ENCODE measurements around the gene IP6K2.

IP6K2 gene

DNA sequence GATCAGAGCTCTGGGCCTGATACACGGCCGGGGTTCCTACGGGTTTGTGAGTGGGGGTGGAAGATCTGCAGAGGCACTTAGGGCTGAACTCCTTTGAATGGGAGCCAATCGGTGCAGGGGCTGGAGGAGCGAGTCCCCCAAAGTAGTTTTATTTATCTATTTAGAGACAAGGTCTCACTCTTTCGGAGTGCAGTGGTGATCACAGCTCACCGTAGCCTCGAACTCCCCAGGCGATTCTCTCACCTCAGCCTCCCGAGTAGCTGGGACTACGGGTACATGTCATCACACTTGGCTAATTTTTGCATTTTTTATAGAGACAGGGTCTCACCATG is 52.7 kb downstream of the IP6K2 start:
- DNase-seq (ENCODE audit: low read depth in 2 of 3, low spot score in 1 of 3): no peak

DNA sequence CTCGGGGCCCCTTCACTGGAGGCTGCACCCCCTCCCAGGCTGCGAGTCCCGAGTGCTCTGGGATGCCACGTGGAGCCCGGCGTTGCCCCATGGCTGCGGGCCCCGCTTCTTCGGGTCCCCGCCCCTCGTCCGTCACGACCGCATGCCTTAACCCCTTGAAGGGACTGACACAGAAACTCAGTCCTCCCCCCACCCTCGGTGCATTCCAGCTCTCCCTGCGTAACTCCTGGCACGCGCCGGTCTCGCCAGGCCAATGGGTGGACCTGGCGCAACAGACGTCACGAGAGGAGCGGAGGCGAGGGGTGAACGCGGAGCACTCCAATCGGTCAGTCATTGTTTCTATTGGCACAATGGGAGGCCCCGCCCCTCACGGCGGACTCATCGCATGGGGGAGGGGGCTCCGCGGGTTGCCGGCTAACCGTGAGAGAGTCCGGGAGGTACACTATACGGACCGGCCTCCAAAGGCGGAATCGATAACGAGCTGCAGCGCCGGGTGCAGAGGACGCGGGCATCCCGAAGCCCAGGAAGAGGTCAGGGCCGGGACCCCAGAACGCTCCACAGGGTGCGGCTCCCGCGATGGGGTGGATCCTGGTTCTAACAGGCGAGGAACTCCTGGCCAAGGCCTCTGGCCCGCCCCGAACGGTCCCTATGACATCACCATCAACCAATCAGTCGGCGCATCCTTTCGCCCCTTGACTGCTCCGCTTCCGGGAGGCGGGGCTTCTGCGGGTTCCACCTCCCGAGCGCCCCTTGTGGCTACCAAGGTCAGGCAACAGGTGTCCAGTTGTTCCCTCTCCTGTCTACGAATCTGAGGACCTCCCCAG is 53.3 kb downstream of the IP6K2 start:
- DNase-seq (ENCODE audit: low read depth in 2 of 3, low spot score in 1 of 3): peak; percentile 89 to 91 (median 90)

DNA sequence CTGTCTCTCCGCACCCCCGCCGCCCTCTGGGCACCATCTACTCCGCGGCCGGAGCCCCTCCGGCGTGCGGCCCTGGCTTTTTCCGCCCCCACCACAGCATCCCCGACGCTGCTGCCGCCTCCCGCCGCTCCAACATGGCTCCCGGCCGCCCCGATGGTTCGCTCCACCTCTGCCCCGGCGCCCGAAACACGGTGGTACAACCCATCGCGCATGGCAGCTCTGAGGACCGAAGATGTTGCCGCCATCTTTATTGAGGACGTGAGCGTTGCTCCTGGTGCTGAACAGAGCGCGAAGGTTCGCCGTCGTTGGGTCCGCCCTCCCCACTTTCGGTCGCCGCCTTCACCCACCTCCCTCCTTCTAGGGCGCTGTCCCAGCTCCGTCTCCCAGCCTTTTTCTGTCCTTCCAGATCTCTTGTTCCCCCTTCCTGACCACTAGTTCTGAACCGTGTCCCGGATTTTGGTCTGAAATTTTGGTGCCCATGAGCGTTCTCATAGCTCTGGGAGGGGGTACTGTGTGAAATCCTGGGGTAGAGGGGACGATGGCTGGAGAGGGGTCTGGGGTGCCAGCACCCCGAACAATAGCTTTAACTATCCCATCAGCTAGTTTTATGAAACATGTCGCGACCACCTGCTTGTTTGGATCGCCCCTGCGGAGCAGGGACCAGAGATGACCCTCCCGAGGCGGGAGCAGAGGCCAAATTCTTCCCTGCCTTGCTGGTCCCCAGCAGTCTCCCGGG is 54.1 kb downstream of the IP6K2 start, which contains the start of gene CELSR3:
TSS of gene CELSR3 (minus strand) at position 134 of the 736 bp plus-strand sequence. CDS start 252 bp downstream, outside the sequence.
- DNase-seq (ENCODE audit: low read depth in 2 of 3, low spot score in 1 of 3): peak; percentile 43 to 67 (median 61)

DNA sequence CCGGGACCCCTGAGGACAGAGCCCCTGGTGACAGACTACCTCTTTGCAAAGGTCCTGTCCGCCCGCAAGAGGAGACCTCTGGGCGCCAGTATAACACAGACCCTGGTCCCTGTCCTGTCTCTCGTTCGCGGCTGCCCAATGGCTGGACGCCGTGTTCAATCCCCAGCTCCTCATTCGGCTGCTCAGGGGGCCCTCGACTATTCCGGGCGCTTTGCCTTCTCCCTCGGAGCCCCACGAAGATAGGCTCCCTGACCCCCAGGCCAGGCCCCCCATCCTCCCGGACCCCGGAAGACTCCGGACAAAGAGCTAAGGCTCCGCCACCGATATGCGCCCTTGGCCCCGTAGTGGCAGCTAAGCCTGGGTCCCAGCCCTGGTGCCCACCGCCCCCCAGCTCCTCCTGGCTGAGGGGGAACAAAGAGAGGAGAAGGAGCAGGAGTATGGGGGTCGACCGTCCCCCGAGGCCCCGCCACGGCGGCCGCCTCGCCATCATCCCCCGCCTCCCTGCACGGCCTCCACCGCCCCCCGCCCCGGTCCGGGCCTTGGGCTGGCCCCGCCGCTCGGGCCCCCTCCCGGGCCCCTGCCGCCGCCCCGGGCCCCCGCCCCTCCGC is 54.8 kb downstream of the IP6K2 start:
- no peak for DNase-seq (ENCODE audit: low read depth in 2 of 3, low spot score in 1 of 3)

DNA sequence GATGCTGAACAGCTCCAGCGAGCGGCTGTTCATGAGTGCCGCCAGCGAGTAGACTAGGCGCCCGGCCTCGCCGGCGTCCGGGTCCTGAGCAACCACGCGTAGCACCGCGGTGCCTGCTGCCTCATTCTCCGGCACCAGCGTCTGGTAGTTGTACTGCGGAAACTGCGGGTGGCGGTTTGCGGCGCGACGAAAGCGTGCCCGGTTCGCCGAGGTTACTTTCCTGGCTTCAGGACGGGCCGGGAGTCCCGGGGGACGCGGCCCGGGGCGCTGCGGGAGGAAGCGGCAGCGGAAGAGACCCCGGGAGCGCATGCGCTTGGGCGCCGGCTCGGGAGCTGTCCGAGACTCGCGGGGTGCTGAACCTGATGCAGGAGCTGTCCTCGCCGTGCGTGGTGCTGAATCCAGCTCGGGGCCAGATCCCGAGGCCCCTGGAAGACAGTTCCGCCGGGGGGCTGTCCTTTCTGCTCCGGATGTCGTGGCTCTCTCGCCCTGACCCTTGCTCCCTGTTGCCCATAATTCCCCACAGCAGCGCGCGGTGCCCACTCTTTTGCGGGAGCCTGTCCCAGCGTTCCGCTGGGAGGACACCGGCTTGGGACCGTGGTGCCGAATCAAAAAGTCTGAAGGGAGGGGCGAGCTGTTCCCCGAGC is 55.4 kb downstream of the IP6K2 start:
- peak; percentile 53 to 73 (median 58) for DNase-seq (ENCODE audit: low read depth in 2 of 3, low spot score in 1 of 3)

DNA sequence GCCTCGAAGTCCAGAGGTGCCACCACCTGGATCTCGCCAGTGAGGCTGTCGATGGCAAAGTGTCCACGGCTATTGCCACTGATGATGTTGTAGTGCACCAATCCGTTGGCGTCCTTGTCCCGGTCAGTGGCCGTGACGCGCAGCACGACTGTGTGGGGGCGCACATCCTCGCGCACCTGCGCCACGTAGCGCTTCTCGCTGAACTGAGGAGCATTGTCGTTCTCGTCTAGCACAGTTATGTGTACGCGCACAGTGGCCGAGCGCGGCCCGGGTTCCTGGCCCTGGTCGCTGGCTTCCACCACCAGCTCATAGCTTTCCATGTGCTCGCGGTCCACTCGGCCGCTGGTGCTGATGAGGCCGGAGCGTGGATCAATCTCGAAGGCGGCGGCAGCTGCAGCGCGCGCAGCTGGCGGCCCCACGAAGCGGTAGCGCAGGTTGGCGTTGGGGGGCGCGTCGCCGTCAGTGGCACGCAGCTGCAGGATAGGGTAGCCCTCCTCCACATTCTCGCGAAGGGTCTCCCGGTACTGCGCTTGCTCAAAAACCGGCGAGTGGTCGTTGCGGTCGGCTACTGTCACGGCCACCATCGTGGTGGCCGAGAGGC is 56.1 kb downstream of the IP6K2 start:
- no peak for DNase-seq (ENCODE audit: low read depth in 2 of 3, low spot score in 1 of 3)

DNA sequence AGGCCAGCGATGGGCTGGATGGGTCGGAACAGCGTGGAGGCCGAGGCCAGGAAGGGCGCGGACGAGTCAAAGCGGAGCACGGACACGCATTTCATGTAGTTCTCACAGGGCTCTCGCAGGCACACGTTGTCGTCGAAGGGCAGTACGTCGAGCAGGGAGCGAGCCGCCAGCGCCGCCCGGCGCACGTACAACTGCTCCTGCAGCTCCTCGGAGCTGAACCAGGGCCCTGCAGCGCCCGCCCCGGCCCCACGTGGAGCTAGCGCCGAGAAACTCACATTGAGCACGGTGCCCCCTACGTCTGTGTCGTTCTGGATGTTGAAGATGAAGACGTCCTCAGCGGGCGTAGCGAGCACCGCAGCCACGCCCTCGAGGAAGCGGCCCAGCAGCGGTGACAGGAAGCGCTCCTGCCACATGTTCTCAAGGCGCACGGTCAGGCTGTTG is 60.2 kb downstream of the IP6K2 start:
- no peak for DNase-seq (ENCODE audit: low read depth in 2 of 3, low spot score in 1 of 3)

DNA sequence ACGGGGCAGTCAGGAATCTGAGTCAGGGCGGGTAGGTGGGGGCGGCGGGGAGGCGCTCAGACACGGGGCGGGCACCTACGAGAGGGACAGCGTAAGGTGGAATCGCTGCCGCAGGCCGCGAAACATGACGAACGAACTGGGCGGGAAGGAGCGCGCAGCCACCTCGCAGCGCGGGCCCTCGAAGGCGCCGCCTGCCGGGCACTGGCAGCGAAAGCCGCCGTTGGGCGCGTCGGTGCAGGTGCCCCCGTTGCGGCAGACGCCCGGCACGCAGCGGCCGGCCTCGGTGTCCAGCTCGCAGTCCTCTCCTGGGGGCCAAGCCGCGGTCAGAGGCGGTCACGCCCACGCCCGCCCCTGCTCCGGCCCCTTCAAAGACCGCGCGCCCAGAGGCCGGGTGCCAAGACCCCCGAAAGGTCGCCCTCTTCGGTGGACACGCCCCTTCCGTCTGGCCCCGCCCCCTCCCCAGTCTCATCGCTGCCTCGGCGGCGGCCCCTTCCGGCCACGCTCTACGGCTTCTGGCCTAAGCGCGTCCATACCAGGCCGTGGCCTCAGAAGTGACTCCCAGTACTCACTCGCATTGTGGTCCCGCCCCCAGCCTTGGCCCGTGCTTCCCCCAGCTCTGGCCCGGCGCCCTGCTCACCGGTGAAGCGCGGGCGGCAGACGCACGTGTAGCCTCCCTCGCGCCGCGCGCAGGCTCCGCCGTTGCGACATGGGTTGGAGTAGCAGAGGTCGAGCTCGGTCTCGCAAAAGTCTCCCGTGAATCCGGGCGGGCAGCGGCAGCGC is 60.8 kb downstream of the IP6K2 start:
- DNase-seq (ENCODE audit: low read depth in 2 of 3, low spot score in 1 of 3): peak; percentile 75 to 80 (median 80)

DNA sequence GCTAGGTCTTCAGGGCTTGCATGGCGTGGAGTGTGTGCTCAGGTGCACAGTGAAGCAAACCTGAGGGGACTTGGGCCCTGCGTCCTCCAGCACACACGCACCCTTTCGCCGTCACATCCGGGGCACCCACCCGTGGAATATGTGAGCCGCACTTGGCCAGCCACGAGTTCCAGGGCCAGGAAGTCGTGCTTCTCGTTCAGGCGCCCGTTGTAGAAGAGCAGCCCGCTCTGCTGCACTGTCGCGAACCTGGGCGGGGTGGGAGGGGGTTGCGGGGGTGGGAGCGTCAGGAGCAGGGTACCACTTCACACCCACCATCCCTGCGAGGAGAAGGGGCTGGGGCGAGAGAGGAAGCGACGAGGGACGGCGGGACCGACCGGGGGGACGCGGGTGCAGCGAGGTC is 61.4 kb downstream of the IP6K2 start:
- peak in 2 of 3 donors; percentile 42 to 46 for DNase-seq (ENCODE audit: low read depth in 2 of 3, low spot score in 1 of 3)

DNA sequence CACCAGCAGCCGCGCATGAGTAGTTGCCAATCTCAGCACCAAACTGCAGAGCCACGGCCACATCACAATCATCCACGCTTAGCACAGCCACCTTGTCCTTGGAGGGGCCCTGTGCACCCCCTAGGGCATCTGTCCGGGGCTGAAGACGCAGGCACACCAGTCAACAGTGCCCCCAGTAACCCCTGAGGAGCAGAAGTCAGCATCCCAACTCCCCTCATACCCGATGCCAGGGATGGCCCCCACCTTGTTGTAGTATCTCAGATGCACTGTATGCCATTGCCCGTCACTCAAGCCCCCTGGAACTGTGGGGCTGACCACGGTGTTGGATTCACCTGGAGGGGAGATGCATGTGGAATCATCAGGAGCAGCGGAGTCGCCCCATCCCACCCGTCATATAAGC is 62.0 kb downstream of the IP6K2 start:
- no peak for DNase-seq (ENCODE audit: low read depth in 2 of 3, low spot score in 1 of 3)

DNA sequence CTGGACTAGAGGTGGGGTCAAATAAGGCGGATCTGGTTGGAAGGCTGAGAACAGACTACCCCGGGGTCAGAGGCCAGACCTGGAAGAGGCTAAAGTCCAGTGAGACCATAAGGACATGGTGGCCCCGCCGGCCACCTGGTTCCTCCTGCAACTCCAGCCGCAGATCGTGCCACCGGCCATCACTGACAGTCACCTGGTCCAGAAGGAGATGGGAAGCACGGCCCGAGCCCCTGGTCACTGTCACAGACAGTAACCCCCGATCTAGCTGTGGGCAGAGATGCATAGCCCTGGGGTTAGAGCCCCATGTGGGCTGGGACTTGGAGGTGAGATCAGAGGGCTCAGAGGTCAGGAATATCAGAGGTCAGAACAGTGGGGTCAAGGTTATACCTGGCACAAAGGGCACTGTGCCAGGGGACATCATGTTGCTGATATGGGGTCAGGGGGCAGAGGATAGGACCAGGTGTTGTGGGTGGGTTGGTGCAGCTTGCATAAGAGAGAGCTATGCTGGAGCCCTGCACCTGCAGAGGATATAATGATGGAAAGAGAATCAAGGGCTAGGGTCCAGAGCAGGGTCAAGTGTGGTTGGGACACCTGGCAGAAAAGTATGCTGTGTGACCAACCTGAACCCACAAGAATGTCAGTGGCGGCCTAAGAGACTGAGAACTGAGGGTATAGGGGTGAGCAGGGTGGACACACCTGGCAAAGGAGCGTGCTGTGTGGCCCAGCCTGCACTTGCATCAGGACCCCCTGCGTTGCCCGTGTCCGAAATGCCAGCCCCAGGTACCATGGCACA is 63.9 kb downstream of the IP6K2 start:
- DNase-seq (ENCODE audit: low read depth in 2 of 3, low spot score in 1 of 3): no peak

DNA sequence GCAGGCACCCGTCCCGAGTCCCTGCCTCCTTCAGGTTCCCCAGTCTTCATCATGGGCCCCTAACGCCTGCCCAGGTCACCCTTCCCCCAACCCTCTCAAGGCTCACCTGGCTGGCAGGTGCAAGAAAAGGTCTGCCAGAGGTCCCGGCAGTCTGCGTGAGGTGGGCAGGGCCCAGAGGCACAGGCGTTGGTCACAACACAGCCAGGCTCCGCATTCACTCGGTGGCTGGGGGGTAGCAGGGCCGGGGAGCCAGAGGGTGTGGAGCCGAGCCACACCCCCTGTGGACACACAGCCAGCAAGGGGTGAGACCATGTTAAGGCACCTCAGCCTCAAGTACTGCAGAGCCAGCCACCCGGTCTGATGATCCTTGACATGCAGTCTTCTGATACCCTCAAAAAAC is 65.2 kb downstream of the IP6K2 start:
- no peak for DNase-seq (ENCODE audit: low read depth in 2 of 3, low spot score in 1 of 3)

DNA sequence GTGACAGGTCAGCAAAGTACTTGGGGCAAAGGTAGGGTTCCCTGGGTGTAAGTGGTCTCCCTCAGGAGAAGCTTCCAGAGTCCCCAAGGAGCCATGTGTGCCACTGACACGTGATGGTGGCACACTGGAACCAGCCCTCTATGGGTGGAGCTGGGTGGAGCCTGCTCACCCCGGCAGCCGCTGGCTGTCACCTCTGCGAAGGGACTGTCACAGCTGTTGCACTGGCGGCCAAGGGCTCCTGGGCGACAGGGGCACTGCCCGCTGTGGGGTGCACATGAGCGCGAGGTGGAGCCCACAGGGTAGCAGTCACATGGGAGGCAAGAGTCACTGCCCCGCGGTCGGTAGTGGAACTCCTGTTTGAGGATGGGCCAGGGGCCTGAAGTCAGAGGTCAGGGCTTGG is 66.3 kb downstream of the IP6K2 start:
- DNase-seq (ENCODE audit: low read depth in 2 of 3, low spot score in 1 of 3): no peak

DNA sequence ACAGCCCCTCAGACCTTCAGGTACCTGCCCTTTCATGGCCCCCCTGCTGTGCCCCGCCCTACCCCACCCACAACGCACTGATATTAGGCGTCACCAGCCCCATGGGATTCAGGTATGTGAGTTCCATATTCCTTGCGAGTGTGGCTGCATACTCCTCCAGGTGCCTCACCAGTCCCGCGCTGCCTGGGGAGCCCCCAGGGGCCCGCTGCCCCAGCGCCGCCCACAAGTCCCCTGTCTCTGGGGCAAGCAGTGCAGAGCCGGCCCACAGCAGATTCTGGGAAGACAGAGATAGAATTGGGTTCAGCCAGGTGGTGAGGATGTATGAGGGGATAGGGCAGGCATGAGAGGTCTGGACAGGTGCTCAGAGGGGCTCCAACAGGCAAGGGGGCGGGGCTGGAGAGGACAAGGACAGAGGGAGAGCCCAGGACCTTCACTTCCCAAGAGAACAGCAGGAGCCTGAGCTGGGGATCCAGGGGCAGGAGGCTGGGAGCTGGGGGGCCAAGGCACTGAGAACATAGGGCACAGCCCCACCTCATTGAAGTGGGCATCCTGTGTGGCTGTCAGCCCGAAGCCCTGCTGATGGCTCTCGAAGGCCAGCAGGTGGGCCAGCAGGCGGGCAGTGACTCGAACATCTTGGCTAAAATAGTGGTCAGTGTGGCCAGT is 68.7 kb downstream of the IP6K2 start:
- DNase-seq (ENCODE audit: low read depth in 2 of 3, low spot score in 1 of 3): no peak

DNA sequence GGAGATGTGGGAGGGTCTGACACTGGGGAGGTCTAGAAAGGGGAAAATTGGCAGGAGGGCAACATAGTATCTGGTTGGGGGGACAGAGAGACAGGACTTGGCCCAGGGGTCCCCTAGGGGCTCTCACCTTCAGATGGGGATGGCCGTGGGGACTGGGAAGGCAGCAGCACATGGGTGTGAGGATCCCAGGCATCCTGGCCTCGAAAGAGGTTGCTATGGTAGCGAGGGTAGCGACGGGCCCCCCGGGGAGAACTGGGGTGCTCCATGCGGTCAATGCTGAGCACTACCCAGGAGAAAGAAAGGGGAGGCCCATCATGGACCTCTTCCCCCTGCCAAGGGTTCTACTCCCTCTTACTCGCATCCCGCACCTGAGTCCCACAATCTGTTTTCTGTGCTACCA is 69.3 kb downstream of the IP6K2 start:
- no peak for DNase-seq (ENCODE audit: low read depth in 2 of 3, low spot score in 1 of 3)

DNA sequence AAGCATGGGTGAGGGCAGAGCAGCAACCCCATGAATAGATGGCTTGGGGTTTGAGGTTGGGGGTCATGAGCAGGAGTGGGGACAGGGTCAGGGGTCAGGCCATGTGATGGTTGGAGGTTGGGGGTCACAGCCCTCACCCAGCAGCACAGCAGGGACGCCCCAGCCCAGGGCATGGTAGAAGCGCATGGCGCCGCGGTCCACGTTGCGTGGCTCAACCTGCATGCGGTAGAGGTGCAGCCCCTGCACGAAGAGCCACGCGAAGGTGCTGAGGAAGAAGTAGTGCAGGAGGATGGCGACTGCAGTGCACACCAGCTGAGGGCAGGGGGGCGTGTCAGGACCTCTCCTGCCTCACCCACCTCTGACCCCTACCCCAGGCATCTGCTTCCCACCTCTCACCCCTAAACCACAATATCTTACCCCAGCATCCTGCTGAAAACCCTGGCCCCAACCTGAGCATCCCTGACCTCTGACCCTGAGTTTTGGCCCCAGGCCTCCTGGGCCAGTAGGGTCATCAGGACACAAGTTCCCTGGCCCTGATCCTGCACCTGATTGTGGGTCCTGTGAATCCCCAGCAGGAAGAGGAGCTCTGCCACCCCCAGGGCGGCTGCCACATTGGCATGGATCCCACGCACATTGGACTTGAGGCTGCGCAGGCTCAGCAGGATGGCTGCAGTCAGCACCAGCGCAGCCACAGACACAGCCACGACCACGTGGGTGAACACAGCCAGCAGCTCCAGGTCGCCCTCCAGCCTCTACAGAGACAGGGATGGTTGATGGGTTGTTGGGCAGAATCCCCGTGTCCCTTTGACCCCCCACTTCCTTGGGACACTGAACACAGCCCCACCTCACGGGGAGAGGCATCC is 71.9 kb downstream of the IP6K2 start:
- no peak for DNase-seq (ENCODE audit: low read depth in 2 of 3, low spot score in 1 of 3)

DNA sequence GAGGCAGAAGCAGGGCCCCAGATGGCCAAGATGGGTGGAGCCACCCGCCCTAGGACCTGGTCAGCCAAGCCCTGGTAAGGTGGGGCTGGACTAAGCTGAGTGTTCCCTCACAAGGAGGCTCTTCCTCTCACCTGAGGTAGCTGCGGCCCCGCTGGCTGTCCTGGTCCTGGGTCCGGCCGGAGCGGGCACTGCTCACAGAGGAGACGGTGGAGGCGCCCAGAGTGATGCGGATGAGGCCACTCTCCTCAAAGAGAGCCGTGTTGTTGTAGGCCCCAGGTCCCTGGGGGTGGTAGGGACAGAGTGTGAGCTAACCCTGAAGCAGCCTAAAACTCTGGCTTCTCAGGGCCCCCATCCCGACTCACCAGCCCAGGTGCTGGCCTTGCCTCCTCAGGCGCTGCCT is 74.4 kb downstream of the IP6K2 start:
- DNase-seq (ENCODE audit: low read depth in 2 of 3, low spot score in 1 of 3): no peak

DNA sequence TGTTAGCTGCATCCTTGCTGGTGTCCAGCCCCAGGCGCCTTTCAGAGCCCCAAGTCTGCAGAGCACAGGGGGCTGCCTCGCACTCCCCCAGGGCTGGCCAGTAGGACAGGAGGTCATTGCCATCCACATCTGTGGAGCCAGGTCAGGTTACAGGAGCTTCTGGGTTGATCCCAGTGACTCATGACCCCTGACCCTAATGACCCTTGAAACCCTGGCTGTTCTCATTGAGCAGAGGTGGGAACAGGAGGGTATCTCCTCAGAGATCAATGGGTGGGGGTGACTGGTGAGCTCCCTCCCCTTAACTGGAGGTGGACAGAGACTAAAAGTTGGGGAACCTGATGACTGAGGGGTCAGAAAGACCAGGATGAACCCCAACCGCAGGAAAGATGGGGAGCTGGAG is 75.6 kb downstream of the IP6K2 start:
- DNase-seq (ENCODE audit: low read depth in 2 of 3, low spot score in 1 of 3): no peak

Data from stimulated activated CD4-positive, alpha-beta T cell treated with anti-CD3 and anti-CD28 coated beads, Interleukin-12 subunit alpha, Interleukin-12 subunit beta, amount 100 ng/mL, for 48 hours (primary cell).